ENCODE data around the gene HOXA7. TPM values are rescaled to one million over a fixed set of nuclear protein-coding genes. Genes with fewer than 3 reads are reported as not detected.

The HOXA7 gene
- total and polyA plus RNA-seq, 11 donors = 0.29 TPM; not detected in 10

DNA sequence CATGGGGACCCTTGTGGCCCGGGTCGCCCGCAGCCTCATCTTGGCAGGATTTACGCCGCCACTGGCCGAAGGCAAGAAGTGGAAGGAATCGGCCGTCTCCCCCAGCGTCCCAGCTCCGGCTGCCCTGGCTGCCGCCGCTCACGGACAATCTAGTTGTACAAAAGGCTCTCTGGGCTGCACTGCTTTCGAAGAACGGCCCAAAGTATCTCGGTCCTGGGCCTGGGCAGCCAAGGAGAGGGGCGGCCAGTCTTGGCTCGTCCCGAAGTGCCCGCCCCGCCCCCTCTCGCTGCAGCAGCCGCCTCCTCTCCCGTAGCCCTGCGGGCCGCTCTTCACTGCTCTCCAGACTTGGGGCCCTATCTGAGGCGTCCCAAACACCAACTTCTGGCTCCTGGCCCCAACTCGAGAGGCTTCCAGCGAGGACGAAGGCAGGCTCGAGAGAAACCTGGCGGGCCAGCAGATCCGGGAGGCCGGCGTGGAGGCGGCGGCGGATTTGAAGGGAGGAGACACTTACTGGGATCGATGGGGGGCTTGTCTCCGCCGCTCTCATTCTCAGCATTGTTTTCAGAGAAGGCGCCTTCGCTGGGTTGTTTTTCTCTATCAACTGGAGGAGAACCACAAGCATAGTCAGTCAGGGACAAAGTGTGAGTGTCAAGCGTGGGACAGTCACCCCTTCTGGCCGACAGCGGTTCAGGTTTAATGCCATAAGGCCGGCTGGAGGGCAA is 8.1 kb upstream of the HOXA7 start:
- no peaks in the 10 kb centered on the region for H3K36me3 ChIP-seq
- peak overlapping the region in 1 of 12 donors; percentile 91 for H3K27ac ChIP-seq
- ATAC-seq (no peak), DNase-seq (peak in 2 of 5 donors; percentile 23 to 64)
- H3K4me3 ChIP-seq = peak overlapping the region in 9 of 12 donors; percentile 6 to 51 (median 20)
- no peak for TF ChIP-seq POLR2A (IDR thresholded peaks at IDR 0.05)
- TF ChIP-seq, protein P1, sequence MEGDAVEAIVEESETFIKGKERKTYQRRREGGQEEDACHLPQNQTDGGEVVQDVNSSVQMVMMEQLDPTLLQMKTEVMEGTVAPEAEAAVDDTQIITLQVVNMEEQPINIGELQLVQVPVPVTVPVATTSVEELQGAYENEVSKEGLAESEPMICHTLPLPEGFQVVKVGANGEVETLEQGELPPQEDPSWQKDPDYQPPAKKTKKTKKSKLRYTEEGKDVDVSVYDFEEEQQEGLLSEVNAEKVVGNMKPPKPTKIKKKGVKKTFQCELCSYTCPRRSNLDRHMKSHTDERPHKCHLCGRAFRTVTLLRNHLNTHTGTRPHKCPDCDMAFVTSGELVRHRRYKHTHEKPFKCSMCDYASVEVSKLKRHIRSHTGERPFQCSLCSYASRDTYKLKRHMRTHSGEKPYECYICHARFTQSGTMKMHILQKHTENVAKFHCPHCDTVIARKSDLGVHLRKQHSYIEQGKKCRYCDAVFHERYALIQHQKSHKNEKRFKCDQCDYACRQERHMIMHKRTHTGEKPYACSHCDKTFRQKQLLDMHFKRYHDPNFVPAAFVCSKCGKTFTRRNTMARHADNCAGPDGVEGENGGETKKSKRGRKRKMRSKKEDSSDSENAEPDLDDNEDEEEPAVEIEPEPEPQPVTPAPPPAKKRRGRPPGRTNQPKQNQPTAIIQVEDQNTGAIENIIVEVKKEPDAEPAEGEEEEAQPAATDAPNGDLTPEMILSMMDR (IDR thresholded peaks at IDR 0.05) = no peak
- 2 to 3% (median 3%) methylated on average over 23 to 47 of the region's 47 CpGs for WGBS, 4 donors
- peaks cover 0 to 61% (median 17%) of the 10 kb centered on the region in 12 donors for H3K4me1 ChIP-seq
- H3K27me3 ChIP-seq = peaks cover 79 to 100% (median 98%) of the 10 kb centered on the region in 9 donors
- H3K9me3 ChIP-seq = no peaks in the 10 kb centered on the region
- intact Hi-C loops (cut with DNase I) = loop anchor here in 9 of 10 donors (5.0 to 10.0 kb wide), 10 partner anchors 312 to 1310 kb away; no protein-coding TSS in a partner anchor

DNA sequence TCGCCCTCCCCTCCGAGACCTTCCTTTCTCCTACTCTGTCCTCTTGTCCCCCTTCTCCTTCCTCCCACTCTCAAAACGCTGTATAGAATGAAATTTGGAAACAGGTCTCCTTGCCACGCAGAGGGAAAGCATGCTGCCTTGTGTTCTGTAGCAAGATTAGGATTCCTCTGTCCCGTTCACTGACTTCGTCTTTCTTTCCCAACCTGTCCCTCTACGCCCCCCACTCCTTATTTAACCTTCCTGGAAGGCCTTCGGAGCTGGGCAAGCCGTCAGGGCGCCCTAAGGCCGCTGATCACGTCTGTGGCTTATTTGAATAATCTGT is 7.5 kb upstream of the HOXA7 start:
- H3K27me3 ChIP-seq = peaks cover 79 to 100% (median 98%) of the 10 kb centered on the region in 9 donors
- WGBS, 4 donors = 13 to 24% (median 19%) methylated on average over 12 of the region's 12 CpGs
- DNase-seq (no peak), ATAC-seq (no peak)
- peak overlapping the region in 1 of 12 donors; percentile 51 for H3K4me3 ChIP-seq
- H3K27ac ChIP-seq = peak overlapping the region in 1 of 12 donors; percentile 91
- intact Hi-C loops (cut with DNase I) = loop anchor here in 9 of 10 donors (5.0 to 10.0 kb wide), 10 partner anchors 312 to 1309 kb away; no protein-coding TSS in a partner anchor
- H3K36me3 ChIP-seq = no peaks in the 10 kb centered on the region
- peaks cover 0 to 59% (median 16%) of the 10 kb centered on the region in 12 donors for H3K4me1 ChIP-seq
- H3K9me3 ChIP-seq = no peaks in the 10 kb centered on the region
- no peak for TF ChIP-seq POLR2A (IDR thresholded peaks at IDR 0.05)
- TF ChIP-seq, protein P1 (IDR thresholded peaks at IDR 0.05) = no peak

DNA sequence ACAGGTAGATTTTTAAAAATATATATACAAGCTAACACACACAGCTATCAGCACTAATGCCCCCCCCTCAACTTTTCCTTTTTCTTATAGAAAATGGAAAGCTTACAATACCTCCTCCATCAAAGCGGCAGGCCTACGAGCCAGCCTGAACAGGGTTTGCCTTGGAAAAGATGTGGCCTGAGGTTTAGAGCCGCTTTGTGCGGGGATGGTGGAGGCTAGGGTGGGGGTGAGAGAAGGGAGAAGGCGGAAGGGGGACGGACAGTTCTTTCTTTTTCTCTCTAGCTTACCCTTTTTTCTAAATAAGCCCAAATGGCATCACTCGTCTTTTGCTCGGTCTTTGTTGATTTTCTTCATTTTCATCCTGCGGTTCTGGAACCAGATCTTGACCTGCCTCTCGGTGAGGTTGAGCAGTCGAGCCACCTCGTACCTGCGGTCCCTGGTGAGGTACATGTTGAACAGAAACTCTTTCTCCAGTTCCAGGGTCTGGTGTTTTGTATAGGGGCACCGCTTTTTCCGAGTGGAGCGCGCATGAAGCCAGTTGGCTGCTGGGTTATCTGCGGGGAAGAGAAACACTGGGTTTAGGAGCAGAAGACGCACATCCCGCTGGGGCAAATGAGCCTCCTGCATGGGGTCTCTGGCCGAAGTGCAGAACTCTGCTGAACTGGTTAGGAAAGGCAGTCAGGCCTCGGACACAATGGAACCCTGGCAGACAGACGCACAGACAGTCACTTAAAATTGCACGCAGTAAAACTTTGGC is 7.0 kb upstream of the HOXA7 start:
- H3K27me3 ChIP-seq = peaks cover 81 to 100% (median 99%) of the 10 kb centered on the region in 9 donors
- no peak overlapping the region for H3K4me3 ChIP-seq

More for the DNA sequence above, 7.0 kb upstream of the HOXA7 start:
- Histone ChIP-seq H3K4me1 (peaks cover 0 to 64% (median 16%) of the 10 kb centered on the region in 12 donors), H3K36me3 (no peaks in the 10 kb centered on the region), H3K27ac (peak overlapping the region in 1 of 12 donors; percentile 91), H3K9me3 (no peaks in the 10 kb centered on the region)
- intact Hi-C loops (cut with DNase I) = loop anchor here in 9 of 10 donors (2.0 to 10.0 kb wide), 11 partner anchors 311 to 1309 kb away; no protein-coding TSS in a partner anchor
- no peak for TF ChIP-seq POLR2A (IDR thresholded peaks at IDR 0.05)
- TF ChIP-seq, protein P1 (IDR thresholded peaks at IDR 0.05) = no peak
- DNase-seq (peak in 2 of 5 donors; percentile 9 to 30), ATAC-seq (no peak)
- 28 to 43% (median 36%) methylated on average over 24 of the region's 24 CpGs for WGBS, 4 donors

All from heart left ventricle (tissue), 16 donors.